PC-3 (cell line): ENCODE measurements around the gene SAFB. TPM values are rescaled to one million over a fixed set of nuclear protein-coding genes. Genes with fewer than 3 reads are reported as not detected.

Experiments used
- ATAC-seq: fragments of 200-7000 bp; cut with Tn5 transposase; 2 replicates; pipeline ENCODE4 v1.9.1; 2020; ENCODE audit warnings: mild to moderate bottlenecking, moderate library complexity
- BruUV-seq: library from RNA; stranded (reverse); fragments of 400-500 nt; replicated peaks from 2 replicates; lab custom pipeline; 2021; lab: Mats Ljungman, UMichigan
- CTCF ChIA-PET: fragments of 300-600 bp; sonication (Branson Sonifier 250); formaldehyde crosslinking; loops from one replicate; lab custom pipeline; 2022; ENCODE audit warnings: antibody characterized with exemption; lab: Charles Lee
- POLR2A ChIA-PET: fragments of 300-600 bp; sonication (Branson Sonifier 250); formaldehyde crosslinking; loops from one replicate; lab custom pipeline; 2022; ENCODE audit warnings: antibody characterized with exemption; ENCODE audit not compliant: unreplicated experiment; lab: Charles Lee
- DNase-seq: peaks from one replicate; pipeline ENCODE4 v3.0.0-alpha.2; 2015
- H2AFZ ChIP-seq: fragments of 300-600 bp; sonication (generic); 2 replicates; pipeline ENCODE4 v1.6.0; 2016; ENCODE audit warnings: antibody characterized with exemption, low read length
- H3F3A ChIP-seq: fragments of 300-600 bp; sonication (generic); one replicate; pipeline ENCODE4 v1.6.0; 2017; ENCODE audit warnings: antibody characterized with exemption, low read length, control low read depth, mild to moderate bottlenecking; ENCODE audit not compliant: unreplicated experiment
- H3K27ac ChIP-seq: fragments of 300-600 bp; sonication (generic); 2 replicates; pipeline ENCODE4 v1.5.1; 2016; ENCODE audit warnings: mild to moderate bottlenecking, low read length
- H3K27me3 ChIP-seq: fragments of 300-600 bp; sonication (generic); 2 replicates; pipeline ENCODE4 v1.6.1; 2016; ENCODE audit warnings: low read length, mixed read lengths
- H3K36me3 ChIP-seq: fragments of 300-600 bp; sonication (generic); 2 replicates; pipeline ENCODE4 v1.6.1; 2016; ENCODE audit warnings: low read depth, mixed run types, low read length, mixed read lengths
- H3K4me1 ChIP-seq: fragments of 300-600 bp; sonication (generic); 2 replicates; pipeline ENCODE4 v1.5.1; 2016; ENCODE audit warnings: low read length; ENCODE audit not compliant: insufficient read depth
- H3K4me2 ChIP-seq: fragments of 300-600 bp; sonication (generic); 2 replicates; pipeline ENCODE4 v1.6.0; 2016; ENCODE audit warnings: low read length
- H3K4me3 ChIP-seq: fragments of 300-600 bp; sonication (generic); 2 replicates; pipeline ENCODE4 v1.5.1; 2016; ENCODE audit warnings: mild to moderate bottlenecking, low read length, mixed read lengths
- H3K79me2 ChIP-seq: fragments of 300-600 bp; sonication (generic); 2 replicates; pipeline ENCODE4 v1.6.1; 2017; ENCODE audit warnings: low read length, mixed read lengths
- H3K9ac ChIP-seq: fragments of 300-600 bp; sonication (generic); 2 replicates; pipeline ENCODE4 v1.6.0; 2016; ENCODE audit warnings: mild to moderate bottlenecking, low read length
- H3K9me2 ChIP-seq: fragments of 300-600 bp; sonication (generic); replicated peaks from 2 replicates; pipeline ENCODE4 v1.6.1; 2016; ENCODE audit warnings: mixed run types, low read length, mixed read lengths
- H3K9me3 ChIP-seq: fragments of 300-600 bp; sonication (generic); 2 replicates; pipeline ENCODE4 v1.6.1; 2016; ENCODE audit warnings: low read length, mixed read lengths
- H4K20me1 ChIP-seq: fragments of 300-600 bp; sonication (generic); 2 replicates; pipeline ENCODE4 v1.6.1; 2016; ENCODE audit warnings: low read length, mixed read lengths
- CTCF ChIP-seq: fragments of 300-600 bp; sonication (generic); conservative IDR thresholded peaks from 2 replicates; pipeline ENCODE4 v1.5.1; 2017; ENCODE audit warnings: antibody characterized with exemption, low read depth, mild to moderate bottlenecking, low read length
- EZH2 ChIP-seq: fragments of 300-600 bp; sonication (generic); IDR thresholded peaks from one replicate; pipeline ENCODE4 v1.6.1; 2017; ENCODE audit warnings: antibody characterized with exemption, mild to moderate bottlenecking, low read length; ENCODE audit not compliant: unreplicated experiment
- EZH2phosphoT487 ChIP-seq: fragments of 300-600 bp; sonication (generic); IDR thresholded peaks from 2 replicates; pipeline ENCODE4 v1.6.1; 2018; ENCODE audit warnings: mild to moderate bottlenecking, antibody characterized with exemption, low read length, borderline replicate concordance
- intact Hi-C: fragments of 100-400 bp; cut with micrococcal nuclease; formaldehyde crosslinking; loops from 2 replicates; pipeline ENCODE4 v1.9.0; 2023
- total RNA-seq: library from RNA; depleted of rRNA; stranded (reverse); fragments of >200 nt; gene quantifications from 2 replicates; pipeline ENCODE4 v1.2.3, GENCODE V29; 2014

SAFB gene
- total RNA-seq, 1 experiment from 2014 or later = 94.9 TPM

- POLR2A ChIA-PET = interaction anchor here (0.9 kb wide), 1 partner anchor 30 kb away, joined by 4 read pairs; the partner anchor contains the start of genes CATSPERD and LONP1
- peak within 1 kb of the TSS; percentile 56 for H2AFZ ChIP-seq
- TSS peak; percentile 74 for BruUV-seq
- H3K4me2 ChIP-seq = peak within 1 kb of the TSS; percentile 95
- CTCF ChIA-PET = interaction anchor here (0.6 to 1.5 kb wide), 5 partner anchors 14 to 68 kb away, joined by 3 to 9 read pairs (median 4); partner anchors contain the start of genes CATSPERD, LONP1, SAFB and SAFB2
- H3K36me3 ChIP-seq = peaks cover 46% of the 10 kb centered on the region
- no peaks in the 10 kb centered on the region for H3K27me3 ChIP-seq
- peak; percentile 99 for DNase-seq
- H3K9me3 ChIP-seq = no peaks in the 10 kb centered on the region
- H3F3A ChIP-seq = peaks cover 14% of the 10 kb centered on the region
- peaks cover 7% of the 10 kb centered on the region for H3K4me1 ChIP-seq
- H3K9me2 ChIP-seq = no peaks in the 10 kb centered on the region
- peak within 1 kb of the TSS; percentile 97 for H3K4me3 ChIP-seq
- H3K9ac ChIP-seq = peak within 1 kb of the TSS; percentile 99
- H3K27ac ChIP-seq = peak within 1 kb of the TSS; percentile 63
- ATAC-seq = peak; percentile 45
- peaks cover 53% of the 10 kb centered on the region for H3K79me2 ChIP-seq
- peaks cover 49% of the 10 kb centered on the region for H4K20me1 ChIP-seq
- intact Hi-C loops = loop anchor here (1.0 kb wide), 1 partner anchor 30 kb away; the partner anchor contains the start of genes CATSPERD and LONP1
- TF ChIP-seq EZH2 (no peak), EZH2phosphoT487 (no peak), CTCF (peak; percentile 94)
Observed at GRCh38 chr19:5690125-5690954, 67.5 kb downstream of the SAFB start, which contains the start of gene RPL36. Gene RPL36 (plus strand): TSS chr19:5690295. CDS start chr19:5690508, 213 bp downstream.

GRCh38 chr19:5690955-5691821 lies 68.3 kb downstream of the SAFB start:
- Histone ChIP-seq H3F3A (peaks cover 14% of the 10 kb centered on the region), H3K79me2 (peaks cover 53% of the 10 kb centered on the region), H3K9me2 (no peaks in the 10 kb centered on the region), H3K4me3 (peak overlapping the region; percentile 97), H3K27ac (peak overlapping the region; percentile 63), H3K4me1 (peaks cover 7% of the 10 kb centered on the region), H3K9ac (peak overlapping the region; percentile 99), H4K20me1 (peaks cover 49% of the 10 kb centered on the region), H3K9me3 (no peaks in the 10 kb centered on the region), H3K27me3 (no peaks in the 10 kb centered on the region), H2AFZ (no peak overlapping the region), H3K36me3 (peaks cover 50% of the 10 kb centered on the region), H3K4me2 (peak overlapping the region; percentile 95)
- intact Hi-C loops = loop anchor here (1.0 kb wide), 1 partner anchor 29 kb away; the partner anchor contains the start of genes CATSPERD and LONP1
- POLR2A ChIA-PET = no interaction called here
- peak; percentile 5 for ATAC-seq
- no peak for TF ChIP-seq EZH2
- no peak for TF ChIP-seq EZH2phosphoT487
- no peak for TF ChIP-seq CTCF
- BruUV-seq = TSS peak; percentile 9
- CTCF ChIA-PET = interaction anchor here (0.6 kb wide), 1 partner anchor 81 kb away, joined by 3 read pairs; no protein-coding TSS in a partner anchor
- peak; percentile 48 for DNase-seq
